ENCODE results near the gene PTPRK.
"Not testable (repeated sequence)": the region's sequence is repeated elsewhere in the genome, so short reads cannot be mapped to it uniquely, and the experiment has no call there.

PTPRK gene

DNA sequence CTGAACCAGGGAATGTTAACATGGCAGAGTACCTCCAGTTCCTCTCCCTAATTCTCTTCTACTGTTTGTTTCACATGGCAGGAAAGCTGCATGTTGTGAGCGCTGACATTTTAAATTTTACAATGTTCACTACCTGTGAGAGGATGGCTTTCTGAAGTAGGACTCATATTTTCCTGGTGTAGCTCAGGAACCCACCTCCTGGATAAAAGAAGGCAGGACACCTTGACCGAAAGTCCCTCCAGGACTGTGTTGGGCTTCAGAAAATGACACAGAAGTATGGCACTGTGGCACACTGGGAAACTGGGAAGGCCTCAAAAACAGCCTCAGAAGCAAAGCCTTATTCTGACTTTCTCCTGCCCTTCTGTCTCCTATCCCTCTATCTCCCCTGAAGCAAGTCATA lies 33.3 kb downstream of the PTPRK start:
- no peak for DNase-seq

DNA sequence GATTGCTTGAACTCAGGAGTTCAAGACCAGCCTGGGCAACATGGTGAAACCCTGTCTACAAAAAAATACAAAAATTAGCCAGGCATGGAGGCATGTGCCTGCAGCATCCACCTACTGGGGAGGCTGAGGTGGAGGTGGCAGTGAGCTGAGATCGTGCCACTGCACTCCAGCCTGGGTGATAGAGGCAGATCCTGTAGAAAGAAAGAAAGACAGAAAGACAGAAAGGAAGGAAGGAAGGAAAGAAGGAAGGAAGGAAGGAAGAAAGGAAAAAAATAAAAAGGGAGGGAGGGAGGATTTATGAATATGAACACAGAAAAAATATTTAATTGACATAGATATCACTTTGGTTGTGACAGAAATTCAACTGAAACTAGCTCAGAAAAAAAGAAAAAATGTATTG lies 33.8 kb downstream of the PTPRK start:
- not testable (repeated sequence) for DNase-seq

DNA sequence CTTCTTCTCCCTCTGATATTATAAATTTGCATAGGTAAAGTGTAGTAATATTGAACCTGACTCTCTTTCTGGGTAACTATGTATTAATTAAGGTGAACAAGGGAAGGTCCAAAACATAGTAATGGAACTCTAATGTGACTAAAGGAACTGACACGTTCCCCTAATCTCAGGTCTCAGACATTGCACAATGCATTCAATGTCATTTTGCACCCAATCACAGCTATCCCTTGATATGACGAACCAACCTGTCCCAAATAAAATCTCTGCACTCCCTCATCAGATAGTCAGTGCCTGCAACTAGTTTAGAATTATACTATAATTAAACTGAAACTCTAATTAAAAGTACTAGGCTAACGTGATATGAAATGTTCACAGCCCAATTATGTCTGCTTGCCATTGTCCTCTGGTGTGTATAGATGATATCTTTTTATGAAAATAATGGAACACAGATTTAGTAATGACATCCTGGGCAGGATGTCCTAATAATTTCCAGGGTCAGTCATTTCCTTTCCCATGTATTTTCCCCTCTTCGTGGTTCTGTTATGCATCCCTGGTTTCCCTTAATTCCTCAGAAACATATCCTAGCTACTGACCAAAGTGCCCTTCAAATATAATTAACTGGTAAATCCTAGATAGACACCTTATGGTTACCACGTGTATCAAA lies 36.8 kb downstream of the PTPRK start:
- DNase-seq = no peak

DNA sequence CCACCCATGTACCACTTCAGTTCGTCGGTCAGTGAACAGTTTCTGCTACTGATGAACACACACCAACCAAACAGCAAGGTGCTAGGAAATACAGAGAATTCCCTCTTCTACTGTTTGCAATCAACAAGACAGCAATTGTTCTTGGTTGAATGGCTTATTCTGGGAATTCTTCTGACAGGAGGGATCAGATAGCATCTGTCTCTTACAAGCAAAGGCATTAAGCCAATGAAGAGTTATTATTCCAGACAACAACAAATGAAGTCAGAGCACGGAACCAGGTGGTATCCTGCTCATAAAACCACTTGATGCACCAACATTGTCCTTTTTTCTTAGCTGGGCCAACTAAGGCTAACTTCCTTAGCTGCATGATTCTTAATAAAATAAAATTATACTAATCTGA lies 37.8 kb downstream of the PTPRK start:
- no peak for DNase-seq

DNA sequence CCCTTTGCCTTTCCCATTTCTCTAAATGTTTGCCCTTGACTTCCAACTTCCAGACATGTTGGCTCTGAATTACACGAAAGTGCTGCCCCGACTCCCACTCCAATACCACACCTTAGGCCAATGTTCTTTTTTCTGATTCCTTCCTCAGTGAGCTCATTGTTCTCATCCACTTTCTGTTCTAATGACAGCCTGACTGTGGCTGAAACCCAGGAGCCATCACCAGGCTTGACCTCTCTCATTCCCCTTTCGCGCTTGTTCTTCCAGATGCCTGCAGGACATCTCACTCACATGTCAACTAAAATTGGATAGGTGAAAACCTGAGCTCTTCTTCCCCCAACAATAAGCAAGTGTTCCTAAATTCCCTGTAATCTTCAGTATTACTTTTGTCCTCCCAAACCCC lies 40.4 kb downstream of the PTPRK start:
- DNase-seq = no peak

DNA sequence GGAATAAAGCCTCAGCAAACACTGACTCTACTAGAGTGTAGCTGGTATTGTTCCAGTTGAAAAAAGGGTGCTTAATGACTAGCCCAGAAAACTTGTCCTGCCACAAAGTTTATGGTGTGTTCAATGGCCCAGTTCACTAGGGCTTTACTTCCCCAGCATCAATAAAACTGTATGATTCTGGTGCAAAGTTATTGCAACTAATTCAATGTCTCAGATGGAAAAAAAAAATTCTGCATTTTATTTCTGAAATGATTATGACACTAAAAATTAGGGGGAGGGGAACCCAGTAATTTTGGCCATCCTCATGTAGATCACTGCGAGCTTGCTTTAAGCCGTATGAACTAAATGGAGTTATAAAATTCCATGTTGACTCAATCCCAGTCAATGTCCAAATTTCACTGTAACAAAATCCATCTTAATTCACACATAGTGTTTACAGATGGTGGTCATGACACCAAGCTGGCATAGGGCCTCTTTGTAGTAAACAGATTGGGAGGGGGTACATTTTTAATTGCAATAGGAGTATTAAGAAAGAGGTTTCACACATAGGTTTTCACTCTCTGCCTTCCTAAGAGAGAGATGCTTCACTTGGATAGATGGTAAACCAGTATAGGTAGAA lies 41.2 kb downstream of the PTPRK start:
- DNase-seq = no peak

DNA sequence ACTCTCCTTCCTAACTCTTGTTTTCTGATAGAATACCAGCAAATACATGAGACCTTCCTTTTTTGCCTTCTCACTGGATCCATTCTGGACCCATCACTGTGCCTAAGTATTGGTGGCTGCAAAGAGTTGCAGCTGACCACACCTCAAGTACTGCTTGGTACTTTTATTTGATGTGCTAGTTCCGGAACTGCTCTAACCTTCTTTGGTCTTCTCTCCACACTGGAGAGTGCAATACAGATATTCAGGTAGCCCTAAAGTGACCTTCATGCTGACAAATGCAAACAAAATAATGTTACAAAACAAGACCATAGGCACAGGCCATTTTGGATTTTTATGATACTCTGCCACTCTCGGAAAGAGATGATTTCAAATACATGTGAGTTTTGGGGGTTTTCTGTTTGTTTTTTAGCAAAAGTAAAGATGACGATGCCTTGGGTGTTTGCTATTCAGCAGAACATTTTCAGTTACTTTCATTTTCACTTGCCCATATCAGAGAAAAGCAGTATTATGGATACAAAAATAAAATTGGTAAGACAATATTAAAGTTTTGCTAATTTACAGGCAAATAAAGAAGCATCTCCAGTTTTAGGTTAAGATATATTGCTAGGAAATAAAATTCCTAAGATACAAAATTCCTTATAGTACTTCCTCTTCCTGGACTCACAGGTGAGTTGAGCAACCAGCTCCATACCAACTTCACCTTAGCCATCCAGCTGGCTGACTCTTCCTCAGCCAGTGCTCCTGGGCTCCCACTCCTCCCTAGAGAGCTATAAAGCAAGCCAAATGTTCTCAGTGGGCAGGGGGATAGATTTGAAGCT lies 42.0 kb downstream of the PTPRK start:
- DNase-seq = no peak

DNA sequence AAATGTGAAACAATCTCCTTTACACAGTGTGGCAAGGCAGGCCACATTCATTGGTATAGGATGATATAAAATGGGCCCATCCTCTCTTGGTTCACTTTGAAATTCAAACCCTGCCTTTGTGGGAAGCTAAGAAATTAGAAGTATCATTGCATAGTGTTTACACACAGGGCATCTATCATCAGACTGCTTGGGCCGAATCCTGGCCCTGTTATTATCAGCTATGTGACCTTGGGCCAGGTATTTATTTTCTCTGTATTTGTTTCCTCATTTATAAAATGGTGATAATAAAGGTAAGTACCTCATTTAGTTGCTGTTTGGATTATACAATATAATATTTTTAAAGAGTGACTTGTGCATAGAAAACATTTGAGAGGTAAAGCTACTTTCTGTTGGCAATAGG lies 45.5 kb downstream of the PTPRK start:
- DNase-seq = no peak

DNA sequence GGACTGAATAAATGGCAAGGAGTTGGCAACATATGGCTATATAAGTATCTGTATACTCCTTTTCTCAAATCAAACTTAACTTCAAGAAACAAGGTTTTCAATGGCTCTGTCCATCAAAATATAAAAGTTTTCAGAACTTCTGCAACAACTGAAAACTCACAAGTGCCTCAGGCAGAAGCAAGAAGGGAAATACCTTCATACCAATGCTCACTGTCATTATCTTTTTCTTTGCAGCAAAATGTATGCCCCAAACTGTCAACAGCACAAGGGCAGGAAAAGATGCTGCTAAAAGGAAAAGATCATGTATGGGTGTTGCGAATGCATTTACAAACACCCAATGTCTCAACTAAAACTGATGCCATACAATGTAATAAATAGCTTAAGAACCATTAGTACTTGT lies 45.9 kb downstream of the PTPRK start:
- no peak for DNase-seq

DNA sequence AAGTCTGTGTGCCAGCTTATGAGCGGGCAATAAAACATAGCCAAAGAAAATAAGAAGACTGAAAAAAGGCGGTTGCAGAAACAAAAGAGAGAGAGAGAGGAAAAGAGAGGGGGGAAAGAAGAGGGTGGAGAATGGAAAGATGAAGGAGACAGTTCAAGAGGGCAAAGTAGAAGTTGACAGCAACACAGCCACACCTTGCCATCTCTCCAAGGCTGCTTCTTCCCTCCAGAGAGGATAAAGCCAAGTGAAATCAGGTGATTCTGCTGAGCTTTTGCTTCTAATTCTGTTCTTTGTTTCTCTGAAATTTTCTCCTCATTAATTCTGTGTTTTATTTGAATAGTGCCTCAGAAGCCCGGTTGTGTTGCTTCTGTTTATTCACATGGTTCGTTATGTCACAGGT lies 48.5 kb downstream of the PTPRK start:
- no peak for DNase-seq

DNA sequence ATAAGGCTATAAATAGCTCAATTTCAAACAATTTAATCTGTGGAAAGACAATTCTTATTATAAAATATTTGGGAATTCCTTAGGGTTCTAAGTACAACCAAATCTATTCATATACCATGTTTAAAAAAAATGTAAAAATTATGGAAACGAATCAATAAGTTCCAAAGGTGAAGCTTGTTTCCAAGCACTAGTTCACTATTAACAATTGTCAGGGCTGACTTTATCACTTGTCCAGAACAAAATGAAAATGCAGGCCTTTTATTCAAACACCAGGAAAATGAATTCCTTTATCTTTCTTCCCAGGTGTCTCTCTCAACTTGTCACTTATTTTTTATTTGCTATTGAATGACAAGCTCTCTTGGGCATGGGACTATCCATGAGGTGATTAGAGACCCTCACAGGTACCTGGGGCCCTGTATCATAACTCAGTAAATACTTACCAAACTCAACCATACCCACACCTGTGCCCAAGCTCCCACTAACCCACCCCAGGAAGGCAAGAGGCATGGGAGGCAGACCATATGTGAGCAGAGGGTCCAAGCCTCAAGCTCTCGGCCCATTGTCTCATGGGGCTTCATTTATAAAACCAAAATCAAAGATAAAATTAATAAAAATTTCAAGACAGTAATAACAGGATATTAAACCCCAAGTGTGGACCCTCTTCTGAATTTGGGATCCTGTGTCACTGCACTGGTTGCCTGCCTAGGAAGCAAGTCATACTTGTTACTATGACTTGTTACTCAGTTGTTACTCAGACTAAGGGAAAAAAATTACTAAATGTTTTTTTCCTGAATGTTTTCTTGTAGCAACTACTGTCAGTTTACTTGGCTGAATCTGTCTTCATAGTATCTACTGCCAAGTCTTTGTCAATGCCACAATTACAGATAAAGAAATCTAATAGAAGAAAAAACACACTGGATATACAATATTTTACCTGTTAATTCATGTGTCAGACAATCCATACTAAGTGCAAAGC lies 54.7 kb downstream of the PTPRK start:
- DNase-seq = no peak

DNA sequence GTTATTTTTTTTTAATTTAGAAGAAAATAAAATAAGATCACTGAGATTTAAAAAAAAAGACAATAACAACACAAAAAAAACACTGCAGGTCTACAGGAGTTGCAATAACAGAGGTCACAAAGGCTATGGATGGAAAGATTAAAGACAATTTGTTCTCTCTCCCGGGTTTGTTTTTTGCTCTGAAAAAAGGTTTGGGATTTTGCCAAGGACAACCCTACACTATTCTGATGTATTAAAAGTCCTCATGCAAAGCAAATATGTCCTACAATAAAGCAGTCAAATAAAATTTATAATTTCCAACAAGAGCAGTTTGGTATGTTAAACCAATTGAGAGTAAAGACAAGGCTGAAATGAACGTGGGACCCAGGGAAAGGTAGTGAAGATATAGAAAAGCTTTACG lies 55.6 kb downstream of the PTPRK start:
- DNase-seq = no peak

DNA sequence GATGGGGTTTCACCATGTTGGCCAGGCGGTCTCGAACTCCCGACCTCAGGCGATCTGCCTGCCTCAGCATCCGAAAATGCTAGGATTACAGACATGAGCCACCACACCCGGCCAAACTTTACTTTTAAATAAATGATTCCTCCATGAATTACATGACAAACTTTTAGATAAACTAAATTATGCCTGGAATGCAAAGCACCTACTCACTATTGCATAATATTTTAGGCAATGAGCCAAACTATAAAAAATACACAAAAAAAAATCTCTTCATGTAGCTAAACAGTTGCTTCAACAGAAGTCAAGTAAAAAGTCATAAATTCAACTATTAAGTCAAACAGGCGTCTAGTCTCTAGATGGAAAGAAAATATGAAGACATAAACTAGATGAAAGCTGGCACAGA lies 56.5 kb downstream of the PTPRK start:
- no peak for DNase-seq

DNA sequence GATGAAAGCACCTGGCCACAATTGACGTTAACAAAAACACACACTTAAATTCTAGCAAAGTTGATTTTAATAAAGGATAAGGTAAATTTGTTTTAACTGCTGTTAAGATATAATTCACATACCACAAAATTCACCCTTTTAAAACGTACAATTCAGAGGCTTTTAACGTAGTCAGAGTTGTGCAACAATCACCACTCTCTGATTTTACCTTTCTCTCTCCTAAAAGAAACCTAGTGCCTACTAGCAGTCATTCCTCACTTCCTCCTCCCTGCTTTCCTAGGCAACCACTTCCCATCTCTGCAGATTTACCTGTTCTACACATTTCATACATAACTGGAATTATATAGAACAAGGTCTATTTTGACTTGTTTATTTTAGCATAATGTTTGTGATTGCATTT lies 58.9 kb downstream of the PTPRK start:
- DNase-seq = no peak

DNA sequence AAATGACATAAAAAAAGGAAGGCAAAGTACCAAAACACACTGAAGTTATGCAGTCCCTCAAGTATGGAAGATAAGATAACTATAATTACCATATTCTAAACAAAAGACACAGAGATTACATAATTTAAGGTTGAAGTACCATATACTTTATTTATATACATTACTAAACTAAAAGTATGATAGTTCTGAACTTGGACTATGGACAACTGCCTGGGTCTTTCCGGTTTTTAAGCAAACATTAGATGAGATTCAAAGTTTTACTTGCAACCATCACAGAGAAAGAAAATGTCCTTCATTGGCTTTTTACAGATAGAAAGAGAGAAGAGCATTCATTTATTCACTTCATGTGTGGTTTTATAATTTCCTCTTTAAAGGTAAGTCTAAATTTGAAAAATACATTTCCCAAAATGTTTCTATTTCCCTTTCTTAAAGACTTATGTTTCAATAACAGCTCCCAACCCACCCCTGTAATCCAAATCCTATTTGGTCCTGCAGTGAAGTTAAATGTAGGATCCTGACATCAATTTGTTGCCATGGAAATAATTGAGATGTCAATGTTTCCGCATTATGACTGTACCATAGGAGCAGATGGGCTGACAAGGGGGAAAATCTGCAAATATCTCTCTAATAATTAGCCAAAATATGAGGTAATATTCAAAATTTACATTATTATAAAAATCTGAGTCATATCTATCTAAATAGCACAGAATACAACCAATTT lies 63.7 kb downstream of the PTPRK start:
- no peak for DNase-seq

DNA sequence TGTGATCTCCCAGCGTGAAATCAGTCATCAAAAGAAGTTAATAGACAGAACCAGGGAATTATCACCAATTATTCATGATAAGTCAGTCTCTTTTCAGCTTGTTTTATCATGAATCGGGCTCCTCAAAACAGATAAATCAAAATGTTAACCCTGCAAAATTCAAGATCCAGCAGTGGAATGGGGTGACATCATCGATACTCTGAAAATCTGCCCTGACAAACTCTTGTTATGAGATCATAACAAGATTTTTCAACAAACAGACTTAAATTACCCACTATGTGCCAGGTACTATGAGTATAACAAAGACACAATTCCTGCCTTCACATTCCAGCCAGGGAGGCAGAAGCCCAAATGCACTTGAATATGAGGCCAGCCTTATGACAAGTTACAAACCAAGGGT lies 64.4 kb downstream of the PTPRK start:
- no peak for DNase-seq

DNA sequence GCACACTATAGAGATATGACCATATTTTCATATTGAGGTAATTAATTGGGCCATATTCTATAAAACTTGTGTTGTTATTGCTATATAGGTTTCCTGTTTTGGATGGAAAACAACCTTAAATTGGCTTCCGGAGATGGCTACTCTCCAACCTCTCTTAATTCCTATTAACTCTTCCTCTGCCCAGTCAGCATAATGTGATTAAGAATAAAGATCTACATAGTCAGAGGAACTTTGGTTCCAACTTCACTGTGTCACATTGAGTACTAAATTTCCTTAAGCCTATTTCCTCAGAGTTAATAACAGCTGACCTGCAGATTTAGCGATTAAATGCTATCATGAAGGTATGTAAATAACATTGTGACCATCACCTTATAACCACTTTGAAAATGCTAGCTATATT lies 67.7 kb downstream of the PTPRK start:
- no peak for DNase-seq

DNA sequence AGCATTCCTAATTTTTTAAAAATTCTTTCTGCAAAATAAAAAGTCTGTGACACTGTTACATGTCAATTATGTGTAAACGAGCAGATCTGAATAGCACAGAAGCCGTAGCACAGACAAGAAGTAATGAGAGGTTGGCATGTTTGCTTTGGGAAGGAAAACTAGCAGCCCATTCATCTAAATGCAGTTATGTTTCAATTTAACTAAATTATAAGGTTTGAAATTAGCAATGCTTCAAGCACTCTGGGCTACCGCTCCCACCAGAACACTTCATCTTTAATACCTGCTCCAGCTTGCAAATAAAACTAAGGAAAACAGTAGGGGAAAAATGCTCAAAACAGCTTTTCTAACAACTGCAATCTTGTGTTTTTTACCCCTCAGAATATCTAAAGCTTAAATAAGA lies 73.9 kb downstream of the PTPRK start:
- DNase-seq = no peak

DNA sequence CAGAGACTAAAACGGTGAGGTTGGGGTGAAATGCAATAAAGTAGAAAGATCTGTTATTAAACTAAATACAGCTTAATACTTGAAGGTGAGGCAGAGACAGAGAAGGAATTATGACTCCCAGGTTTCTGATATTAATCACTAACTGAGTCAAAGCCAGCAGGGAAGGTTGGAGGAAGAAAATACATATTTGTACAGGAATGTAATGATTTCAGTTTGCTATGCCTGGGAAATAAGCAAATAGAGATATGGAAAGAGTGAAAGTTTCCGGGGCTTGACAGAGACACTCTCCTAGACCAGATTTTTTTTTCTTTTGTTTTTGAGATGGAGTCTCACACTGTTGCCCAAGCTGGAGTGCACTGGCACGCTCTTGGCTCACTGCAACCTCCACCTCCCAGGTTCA lies 76.8 kb downstream of the PTPRK start:
- DNase-seq = no peak

DNA sequence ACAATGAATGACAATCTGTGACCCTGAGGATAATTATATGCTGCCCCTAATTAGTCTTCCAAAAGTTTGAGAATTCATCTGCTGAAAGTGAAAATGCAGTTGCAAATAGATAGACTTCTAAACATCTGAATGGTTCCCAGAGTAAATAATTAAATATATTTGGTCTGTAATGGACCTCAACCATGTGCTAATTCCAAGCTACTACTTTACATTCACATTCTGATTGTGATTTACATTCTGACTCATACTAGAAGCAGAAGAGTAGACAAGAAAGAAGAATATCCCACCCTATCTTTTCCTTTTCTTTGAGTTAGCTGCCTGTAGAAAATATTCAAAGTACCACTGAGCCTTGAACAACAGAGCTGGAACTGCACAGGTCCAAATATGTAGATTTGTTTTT lies 80.8 kb downstream of the PTPRK start:
- DNase-seq = no peak

DNA sequence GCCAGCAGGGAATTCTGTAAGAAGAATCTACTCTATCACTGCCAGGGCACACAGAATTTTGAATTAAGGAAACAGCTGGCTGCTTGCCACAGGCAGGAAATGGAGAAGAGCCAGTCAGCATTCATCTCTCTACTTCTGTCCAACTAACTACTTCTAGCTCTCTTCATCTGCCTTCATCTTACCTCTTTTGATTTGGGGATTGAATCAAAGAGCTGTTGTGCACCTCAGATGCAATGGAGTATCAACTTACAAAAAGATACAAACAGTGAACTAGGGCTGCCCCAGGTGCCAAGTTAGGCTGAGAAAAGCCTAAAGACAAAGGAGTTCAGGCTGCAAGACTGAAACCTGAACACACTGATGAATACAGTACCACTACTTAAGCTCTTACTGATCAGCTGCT lies 82.0 kb downstream of the PTPRK start:
- DNase-seq = no peak

DNA sequence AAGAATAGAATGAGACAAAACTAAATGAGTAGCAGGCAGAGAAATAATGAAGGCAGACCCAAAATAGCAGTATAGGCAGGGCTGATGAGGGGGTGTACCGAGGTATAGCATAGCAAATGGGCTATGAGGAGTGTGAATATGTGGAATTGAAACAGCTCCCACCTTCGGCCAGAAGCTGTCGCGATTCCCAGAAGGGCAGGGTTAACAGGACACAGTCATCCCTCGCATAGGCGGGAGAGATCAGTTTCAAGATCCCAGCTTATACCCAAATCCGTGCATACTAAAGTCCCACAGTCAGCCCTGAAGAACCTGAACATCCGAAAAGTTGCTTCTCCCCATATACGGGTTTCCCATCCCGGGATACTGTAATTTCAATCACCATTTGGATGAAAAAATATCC lies 82.7 kb downstream of the PTPRK start:
- DNase-seq = no peak

Data from CD4-positive, alpha-beta T cell treated with Interleukin-10 for 1 hour (primary cell).